Measurements from ENCODE around the gene HPSE2. TPM values are rescaled to one million over a fixed set of nuclear protein-coding genes. Genes with fewer than 3 reads are reported as not detected.

HPSE2 gene
- total and polyA plus RNA-seq, 2 donors (not counting 1 experiment from before 2014, with no cell fraction given): not detected

DNA sequence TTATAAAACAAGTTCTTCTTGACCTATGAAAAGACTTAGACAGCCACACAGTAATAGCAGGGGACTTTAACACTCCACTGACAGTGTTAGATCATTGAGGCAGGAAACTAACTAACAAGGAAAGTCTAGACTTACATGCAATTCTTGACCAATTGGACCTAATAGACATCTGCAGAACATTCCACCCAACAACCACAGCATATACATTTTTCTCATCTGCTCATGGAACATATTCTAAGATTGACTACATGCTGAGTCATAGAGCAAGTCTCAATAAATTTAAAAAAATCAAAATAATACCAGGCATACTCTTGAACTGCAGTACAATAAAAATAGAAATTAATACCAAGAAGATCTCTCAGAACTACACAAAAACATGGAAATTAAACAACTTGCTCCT, 569.4 kb downstream of the HPSE2 start:
- peaks cover 29% of the 10 kb centered on the region for H3K27me3 Mint-ChIP-seq
- Histone ChIP-seq H3K4me3 (ENCODE audit: control extremely low read depth in 1 of 5, extremely low read depth in 1 of 5, insufficient read depth in 1 of 5, low read depth in 2 of 5, low read length in 4 of 5) (no peak overlapping the region), H3K4me2 (replicated peaks; ENCODE audit: low read depth, low read length, poor library complexity, severe bottlenecking) (no peak overlapping the region), H3K27me3 (replicated peaks in 1 of 4; ENCODE audit: control extremely low read depth in 1 of 4, control insufficient read depth in 3 of 4, insufficient read depth in 4 of 4, low read length in 3 of 4) (peaks cover 0 to 16% (median 2%) of the 10 kb centered on the region in 4 experiments), H2AFZ (ENCODE audit: insufficient read depth, low read depth, low read length, poor library complexity, severe bottlenecking) (no peak overlapping the region), H3K79me2 (ENCODE audit: control insufficient read depth, insufficient read depth, low read length) (no peaks in the 10 kb centered on the region), H3K9ac (ENCODE audit: low read length) (no peak overlapping the region), H3K9me3 (ENCODE audit: control extremely low read depth in 1 of 3, control insufficient read depth in 2 of 3, insufficient read depth in 1 of 3, low read length in 2 of 3) (peaks cover 0 to 15% (median 8%) of the 10 kb centered on the region in 3 donors), H4K20me1 (ENCODE audit: control insufficient read depth, insufficient read depth, low read length, poor library complexity, severe bottlenecking) (no peaks in the 10 kb centered on the region), H3K27ac (ENCODE audit: low read length in 2 of 2) (no peak overlapping the region), H3K4me1 (ENCODE audit: control insufficient read depth in 2 of 2, insufficient read depth in 2 of 2, low read length in 2 of 2) (no peaks in the 10 kb centered on the region), H3K36me3 (replicated peaks in 1 of 2; ENCODE audit: control extremely low read depth in 1 of 2, control insufficient read depth in 1 of 2, extremely low read depth in 1 of 2, insufficient read depth in 2 of 2, low read length in 1 of 2) (no peaks in the 10 kb centered on the region)
- no peak overlapping the region for H3K27ac Mint-ChIP-seq
- H3K9me3 Mint-ChIP-seq (ENCODE audit: insufficient read depth): peaks cover 6% of the 10 kb centered on the region
- TF ChIP-seq, protein P1, sequence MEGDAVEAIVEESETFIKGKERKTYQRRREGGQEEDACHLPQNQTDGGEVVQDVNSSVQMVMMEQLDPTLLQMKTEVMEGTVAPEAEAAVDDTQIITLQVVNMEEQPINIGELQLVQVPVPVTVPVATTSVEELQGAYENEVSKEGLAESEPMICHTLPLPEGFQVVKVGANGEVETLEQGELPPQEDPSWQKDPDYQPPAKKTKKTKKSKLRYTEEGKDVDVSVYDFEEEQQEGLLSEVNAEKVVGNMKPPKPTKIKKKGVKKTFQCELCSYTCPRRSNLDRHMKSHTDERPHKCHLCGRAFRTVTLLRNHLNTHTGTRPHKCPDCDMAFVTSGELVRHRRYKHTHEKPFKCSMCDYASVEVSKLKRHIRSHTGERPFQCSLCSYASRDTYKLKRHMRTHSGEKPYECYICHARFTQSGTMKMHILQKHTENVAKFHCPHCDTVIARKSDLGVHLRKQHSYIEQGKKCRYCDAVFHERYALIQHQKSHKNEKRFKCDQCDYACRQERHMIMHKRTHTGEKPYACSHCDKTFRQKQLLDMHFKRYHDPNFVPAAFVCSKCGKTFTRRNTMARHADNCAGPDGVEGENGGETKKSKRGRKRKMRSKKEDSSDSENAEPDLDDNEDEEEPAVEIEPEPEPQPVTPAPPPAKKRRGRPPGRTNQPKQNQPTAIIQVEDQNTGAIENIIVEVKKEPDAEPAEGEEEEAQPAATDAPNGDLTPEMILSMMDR (IDR thresholded peaks at IDR 0.05): no peak
- ChIA-PET POLR2A (no interaction called here), CTCF (interaction anchor here (1.5 to 1.9 kb wide), 2 partner anchors 199 to 241 kb away, joined by 3 to 26 read pairs; no protein-coding TSS in a partner anchor)
- intact Hi-C loops (cut with micrococcal nuclease): no loop called here
- ATAC-seq (ENCODE audit: low read depth): no peak
- no peak for DNase-seq
- no peak overlapping the region for H3K4me3 Mint-ChIP-seq
- H3K4me1 Mint-ChIP-seq: no peaks in the 10 kb centered on the region

DNA sequence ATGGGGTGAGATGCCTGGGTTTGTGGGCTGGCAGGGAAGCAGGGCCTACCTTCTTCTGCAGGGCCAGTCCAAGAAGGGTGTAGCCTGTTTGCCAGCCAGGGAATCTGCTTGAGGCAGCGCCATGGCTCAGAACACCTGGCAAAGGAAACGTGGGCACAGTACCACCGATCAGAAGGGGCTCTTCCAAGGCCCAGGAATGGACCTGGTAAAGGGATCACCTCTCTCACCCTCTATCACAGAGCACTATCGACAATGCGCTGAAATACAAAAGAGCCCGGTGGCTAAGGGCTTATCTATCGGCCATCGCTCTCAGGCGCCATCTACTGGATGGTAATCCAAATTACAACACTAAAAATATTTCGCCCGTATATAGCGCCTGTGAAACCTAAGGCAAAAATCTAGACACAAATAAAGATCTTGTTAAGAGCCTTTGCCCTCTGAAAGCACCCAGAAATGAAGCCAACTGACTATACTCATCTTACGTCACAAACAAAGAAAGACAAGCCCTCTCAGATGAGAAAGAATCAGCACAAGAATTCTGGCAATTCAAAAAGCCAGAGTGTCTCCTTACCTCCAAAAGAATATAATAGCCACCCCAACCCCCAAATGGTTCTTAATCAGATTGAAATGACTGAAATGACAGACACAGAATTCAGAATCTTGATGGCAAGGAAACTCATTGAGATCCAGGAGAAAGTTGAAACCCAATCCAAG, 571.2 kb downstream of the HPSE2 start:
- WGBS (ENCODE audit: insufficient coverage): 35% methylated on average over 13 of the region's 13 CpGs
- no peak for TF ChIP-seq EZH2 (IDR thresholded peaks at IDR 0.05; ENCODE audit: borderline replicate concordance, insufficient read depth, low read depth, low read length, poor library complexity, severe bottlenecking)
- TF ChIP-seq, protein P1 (IDR thresholded peaks at IDR 0.05): peak; percentile 73
- POLR2A ChIA-PET: no interaction called here
- Histone ChIP-seq H3K27ac (ENCODE audit: low read length in 2 of 2) (no peak overlapping the region), H3K4me1 (ENCODE audit: control insufficient read depth in 2 of 2, insufficient read depth in 2 of 2, low read length in 2 of 2) (no peaks in the 10 kb centered on the region), H3K4me2 (replicated peaks; ENCODE audit: low read depth, low read length, poor library complexity, severe bottlenecking) (no peak overlapping the region), H3K9ac (ENCODE audit: low read length) (no peak overlapping the region), H3K36me3 (replicated peaks in 1 of 2; ENCODE audit: control extremely low read depth in 1 of 2, control insufficient read depth in 1 of 2, extremely low read depth in 1 of 2, insufficient read depth in 2 of 2, low read length in 1 of 2) (no peaks in the 10 kb centered on the region), H3K9me3 (ENCODE audit: control extremely low read depth in 1 of 3, control insufficient read depth in 2 of 3, insufficient read depth in 1 of 3, low read length in 2 of 3) (peaks cover 0 to 15% (median 8%) of the 10 kb centered on the region in 3 donors), H3K79me2 (ENCODE audit: control insufficient read depth, insufficient read depth, low read length) (no peaks in the 10 kb centered on the region), H2AFZ (ENCODE audit: insufficient read depth, low read depth, low read length, poor library complexity, severe bottlenecking) (no peak overlapping the region), H3K4me3 (ENCODE audit: control extremely low read depth in 1 of 5, extremely low read depth in 1 of 5, insufficient read depth in 1 of 5, low read depth in 2 of 5, low read length in 4 of 5) (no peak overlapping the region), H3K27me3 (replicated peaks in 1 of 4; ENCODE audit: control extremely low read depth in 1 of 4, control insufficient read depth in 3 of 4, insufficient read depth in 4 of 4, low read length in 3 of 4) (peaks cover 0 to 16% (median 2%) of the 10 kb centered on the region in 4 experiments), H4K20me1 (ENCODE audit: control insufficient read depth, insufficient read depth, low read length, poor library complexity, severe bottlenecking) (no peaks in the 10 kb centered on the region)
- H3K27ac Mint-ChIP-seq: no peak overlapping the region
- H3K9me3 Mint-ChIP-seq (ENCODE audit: insufficient read depth): peaks cover 6% of the 10 kb centered on the region
- peak; percentile 58 for DNase-seq
- CTCF ChIA-PET: interaction anchor here (1.3 to 1.9 kb wide), 2 partner anchors 196 to 197 kb away, joined by 19 to 26 read pairs; no protein-coding TSS in a partner anchor
- H3K4me1 Mint-ChIP-seq: no peaks in the 10 kb centered on the region
- peak; percentile 43 for ATAC-seq (ENCODE audit: low read depth)
- intact Hi-C loops (cut with micrococcal nuclease): loop anchor here (1.0 kb wide), 1 partner anchor 196 kb away; no protein-coding TSS in a partner anchor
- peaks cover 29% of the 10 kb centered on the region for H3K27me3 Mint-ChIP-seq
- H3K4me3 Mint-ChIP-seq: no peak overlapping the region
